Endometrial microvascular endothelial cells (primary cell): ENCODE measurements around the gene PDE9A. TPM values are rescaled to one million over a fixed set of nuclear protein-coding genes. Genes with fewer than 3 reads are reported as not detected.

Source experiments
- in situ Hi-C: cut with HindIII; loops from 2 replicates; pipeline ENCODE4 v1.10.0; 2017; ENCODE audit warnings: low sequenced_read_pairs, low pct_unique_long_range_greater_than_20kb; ENCODE audit errors: inconsistent ontology term
- total RNA-seq: library from RNA; depleted of rRNA; stranded (reverse); fragments of >200 nt; gene quantifications from one replicate; pipeline ENCODE4 v1.2.3, GENCODE V29; 2015; ENCODE audit errors: inconsistent ontology term

PDE9A gene
- total RNA-seq, 1 donor from 2014 or later, result not detected

DNA sequence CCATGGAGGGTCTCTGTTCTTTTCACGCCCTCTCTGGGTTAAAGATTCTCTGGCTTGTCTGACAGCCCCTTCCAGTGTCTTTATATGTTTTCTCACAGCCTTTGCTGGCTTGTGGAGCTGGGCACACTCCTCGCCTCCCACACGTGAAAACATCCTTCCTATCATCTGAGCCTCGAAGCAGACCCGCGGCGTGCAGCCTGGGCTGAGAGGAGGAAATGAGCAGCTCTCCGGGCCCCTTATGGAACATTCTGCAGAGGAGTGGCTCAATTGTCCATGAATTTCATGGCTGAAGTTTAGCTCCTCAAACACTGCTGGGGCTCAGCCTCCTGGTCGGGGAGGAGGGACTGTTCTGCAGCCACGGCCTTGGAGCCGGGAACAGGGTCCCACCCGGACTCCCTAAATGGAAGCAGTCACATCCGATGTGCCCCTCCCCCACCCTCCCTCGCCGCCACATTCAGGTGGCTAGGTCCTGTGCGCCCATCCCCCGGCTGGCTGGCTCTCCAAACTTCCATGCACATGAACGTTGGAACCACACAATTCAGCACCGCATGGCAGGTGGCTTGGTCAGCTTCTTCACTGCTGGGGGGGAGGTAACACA, 15.1 kb upstream of the PDE9A start:
- in situ Hi-C loops, result no loop called here

DNA sequence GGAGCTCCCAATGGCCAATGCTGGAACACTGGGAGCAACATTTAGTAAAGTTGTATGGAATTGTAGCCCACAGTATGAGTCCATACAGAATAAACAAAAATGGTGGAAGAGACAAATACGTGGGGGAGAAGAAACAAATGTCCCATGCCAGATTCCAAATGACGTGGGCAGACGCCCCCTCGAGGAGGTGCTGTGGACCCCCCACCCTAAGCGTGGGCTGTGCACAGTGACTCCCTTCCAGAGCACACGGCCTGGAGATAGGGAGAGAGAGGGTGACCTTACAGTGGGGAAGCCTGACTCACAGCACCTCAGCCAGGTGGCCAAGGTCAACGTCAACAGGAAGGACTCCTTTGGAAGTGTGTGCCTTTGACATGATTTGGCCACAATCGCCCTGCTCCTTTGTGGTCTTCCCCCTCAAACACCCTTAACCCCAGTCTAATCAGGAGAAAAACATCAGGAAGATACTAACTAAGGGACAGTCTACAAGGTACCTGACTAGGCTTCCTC, 13.7 kb upstream of the PDE9A start:
- in situ Hi-C loops, result no loop called here

DNA sequence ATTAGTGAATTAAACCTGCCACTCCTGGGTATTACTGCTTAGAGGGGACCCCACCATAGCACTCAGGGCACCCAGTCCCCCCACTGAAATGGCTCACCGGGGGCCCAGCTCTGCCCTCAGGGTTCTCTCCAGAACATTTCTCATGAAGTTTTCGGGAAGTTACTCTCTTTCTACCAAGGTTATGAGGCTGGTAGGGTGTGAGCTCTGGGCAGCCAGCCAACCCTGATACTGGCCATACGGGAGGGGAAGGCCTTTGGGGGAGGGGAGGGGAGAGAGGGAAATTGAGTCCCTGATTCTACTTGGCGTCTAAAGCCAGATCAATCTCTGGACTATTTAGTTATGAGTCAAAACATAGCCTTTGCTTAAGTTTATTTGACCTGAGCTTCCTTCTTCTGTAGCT, 12.9 kb upstream of the PDE9A start:
- in situ Hi-C loops, result no loop called here

DNA sequence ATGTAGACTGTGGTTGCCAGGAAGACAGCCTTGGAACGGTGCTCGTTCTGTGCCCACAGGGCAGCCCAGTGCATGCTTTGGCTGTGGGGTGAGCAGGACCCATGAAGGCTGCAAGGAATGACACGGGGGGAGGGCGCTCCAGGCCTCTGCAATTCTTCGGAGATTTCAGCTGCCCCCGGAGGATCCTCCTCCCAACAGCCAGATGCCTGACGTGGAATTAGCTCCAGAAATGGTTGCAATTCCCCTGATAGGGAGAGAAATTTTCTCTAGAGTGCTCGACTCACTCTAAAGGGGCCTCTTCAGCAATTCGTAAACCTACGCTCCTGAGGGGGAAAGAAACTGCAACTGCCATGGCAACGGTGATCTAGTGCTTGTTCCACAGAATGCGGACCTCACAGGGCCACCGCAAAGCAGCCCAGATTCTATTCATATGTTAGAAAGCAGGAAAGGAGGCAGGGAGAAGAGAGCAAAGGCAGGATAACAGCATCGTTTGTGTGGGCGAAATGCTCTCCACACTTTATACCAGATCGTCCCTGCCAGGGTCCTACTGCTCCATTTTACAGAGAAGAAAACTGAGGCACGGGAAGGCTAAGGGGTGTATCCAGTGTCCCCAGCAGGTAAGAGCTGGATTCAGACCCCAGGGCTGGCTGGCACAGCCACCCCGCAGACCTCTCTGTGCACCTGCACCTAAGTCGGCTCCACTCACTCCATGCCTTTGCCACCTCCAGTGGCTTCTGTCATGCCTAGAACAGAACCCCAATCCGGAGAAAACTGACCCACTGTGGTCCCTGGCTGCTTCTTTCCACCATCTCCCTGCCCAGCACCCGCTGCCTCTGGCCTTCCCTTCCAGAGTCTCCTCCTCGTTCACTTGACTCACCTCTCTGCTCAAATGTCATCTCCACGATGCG, 11.9 kb upstream of the PDE9A start:
- in situ Hi-C loops, result no loop called here

DNA sequence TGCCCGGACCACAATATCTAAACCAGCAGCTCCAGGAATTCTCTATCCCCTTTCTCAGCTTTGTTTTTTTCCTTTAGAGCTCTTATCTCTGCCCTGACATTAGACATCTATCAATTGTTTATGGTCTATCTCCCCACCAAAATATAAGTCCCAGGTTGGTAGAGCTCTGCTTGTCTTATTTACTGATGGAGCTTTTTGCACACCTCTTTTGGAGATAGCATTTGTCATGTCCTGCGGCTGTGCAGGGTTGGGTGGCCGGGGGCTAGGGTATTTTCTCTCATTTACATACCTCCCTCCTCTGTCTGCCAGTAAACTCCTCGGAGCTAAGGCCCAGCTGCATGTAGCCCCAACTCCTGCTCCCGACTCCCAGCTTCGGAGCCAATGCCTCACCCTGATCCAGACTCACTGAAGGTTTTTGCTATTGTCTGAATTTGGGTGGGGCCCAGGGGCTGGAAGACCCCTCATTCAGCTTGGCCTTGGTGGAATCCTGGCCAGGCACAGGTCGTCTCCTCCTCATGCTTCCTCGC, 11.1 kb upstream of the PDE9A start:
- in situ Hi-C loops, result no loop called here

DNA sequence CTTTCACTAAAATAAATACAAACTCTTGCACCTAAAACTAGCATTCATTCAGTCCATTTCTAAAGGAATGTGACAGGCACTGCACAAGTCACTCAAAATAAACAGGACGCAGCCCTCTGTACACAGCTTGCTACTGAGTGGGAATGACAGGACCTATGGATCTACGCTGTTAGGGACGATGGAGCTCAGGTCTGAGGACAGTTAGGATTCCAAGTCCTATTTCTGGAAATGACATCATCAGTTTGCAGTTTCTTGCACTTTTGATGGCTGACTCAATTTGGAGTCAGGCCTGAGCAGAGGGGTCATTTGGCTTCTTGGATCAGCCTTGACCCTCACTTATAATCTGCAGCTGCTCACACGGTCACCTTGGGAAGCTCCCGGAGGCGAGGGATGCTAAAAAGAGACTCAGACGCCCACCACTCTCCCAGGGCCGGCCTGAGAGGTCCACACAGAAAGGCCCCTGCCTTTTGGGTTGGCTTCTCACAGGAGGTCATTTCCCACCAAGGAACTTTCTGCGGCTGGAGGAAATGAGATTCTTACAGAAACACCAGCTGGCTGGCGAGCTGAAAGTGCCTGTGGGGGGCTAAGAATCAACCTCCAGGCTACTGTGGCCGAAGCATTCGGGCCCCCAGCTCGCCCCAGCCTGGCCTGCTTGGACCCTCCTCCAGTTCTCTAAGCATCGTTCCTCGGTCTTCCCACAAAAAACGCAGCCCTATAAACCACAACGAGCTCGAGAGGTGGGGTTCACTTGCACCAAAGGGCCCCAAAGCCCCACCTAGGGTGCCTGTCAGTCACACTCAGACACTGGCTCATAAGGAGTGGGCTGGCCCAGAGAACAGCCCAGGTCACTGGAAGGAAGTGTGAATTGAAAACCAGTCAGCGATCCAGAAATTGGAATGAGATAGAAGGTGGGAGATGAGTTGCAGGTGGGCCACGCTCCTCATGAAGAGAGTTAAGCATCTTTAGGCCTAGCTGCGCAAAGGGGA, 8.9 kb upstream of the PDE9A start:
- in situ Hi-C loops, result no loop called here

DNA sequence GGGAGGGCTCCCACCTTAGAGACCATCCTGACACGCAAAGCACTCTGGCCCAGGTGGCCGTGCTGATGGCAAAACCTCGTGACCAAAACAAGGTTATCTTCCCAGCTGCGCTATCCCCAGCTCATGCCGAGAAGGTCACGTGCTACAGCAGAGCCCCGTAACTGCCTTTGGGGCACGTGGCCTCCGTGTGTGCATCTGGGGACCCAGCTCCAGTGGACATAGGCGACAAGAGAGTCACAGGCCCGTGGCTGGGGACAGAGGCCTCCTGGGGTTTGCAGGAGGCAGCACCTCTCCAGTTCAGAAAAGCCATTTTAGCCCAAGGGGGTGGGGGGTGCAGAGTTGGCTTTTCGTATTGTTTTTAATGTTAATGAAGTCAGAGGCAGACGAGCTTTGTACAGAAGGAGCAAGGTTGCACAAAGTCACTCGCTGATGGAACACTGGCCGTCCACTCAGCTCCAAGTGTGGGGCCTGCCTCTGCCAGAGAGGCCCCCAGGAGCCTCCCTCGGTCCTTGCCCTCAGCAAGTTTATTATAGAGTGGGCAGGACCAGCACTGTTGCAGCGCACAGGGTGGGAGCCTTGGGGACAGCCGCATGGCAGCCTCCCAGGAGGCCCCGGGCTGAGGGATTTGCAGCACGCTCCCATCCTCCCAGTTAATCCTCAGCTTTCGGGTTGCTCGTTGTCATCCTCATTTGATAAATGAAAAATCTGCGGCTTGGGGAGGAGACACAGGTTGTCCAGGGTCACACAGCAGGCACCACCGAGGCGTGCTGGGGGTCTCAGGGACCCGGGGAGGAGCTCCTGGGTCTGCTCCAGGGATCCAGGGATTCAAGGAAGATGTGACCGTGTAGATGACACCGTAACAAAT, 8.0 kb upstream of the PDE9A start:
- in situ Hi-C loops, result no loop called here

DNA sequence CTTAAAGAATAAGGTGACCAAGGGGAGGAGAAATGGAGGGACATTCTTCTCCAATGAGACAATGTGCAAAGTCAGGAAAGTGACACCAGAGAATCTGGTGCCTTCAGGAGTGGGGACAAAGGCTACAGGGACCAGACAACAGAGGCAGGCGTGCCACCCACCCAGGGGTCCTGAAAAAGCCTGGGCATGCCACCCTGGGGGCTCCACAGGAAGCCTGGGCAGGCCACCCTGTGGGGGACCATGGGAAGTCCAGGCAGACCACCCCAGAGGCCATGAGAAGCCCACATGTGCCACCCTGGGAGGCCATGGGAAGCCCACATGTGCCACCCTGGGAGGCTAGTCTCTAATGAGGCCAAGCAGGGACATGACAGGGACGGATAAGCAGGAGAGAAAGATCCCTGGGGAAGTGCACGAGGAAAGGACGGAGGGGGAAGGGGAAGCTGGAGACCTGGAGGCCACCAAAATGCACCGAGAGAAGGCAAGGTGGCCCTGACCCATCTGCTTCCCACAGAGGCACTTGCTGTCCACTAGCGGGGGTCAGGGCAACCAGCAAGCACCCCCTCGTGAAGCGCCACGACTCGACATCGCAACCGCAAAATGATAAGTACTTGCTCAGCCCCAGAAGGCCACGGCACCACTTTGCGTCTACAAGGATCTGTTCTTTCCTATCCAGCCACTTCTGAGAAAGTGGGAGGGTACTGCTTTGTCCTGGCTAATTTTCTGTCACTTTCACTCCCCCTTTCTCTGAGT, 7.2 kb upstream of the PDE9A start:
- in situ Hi-C loops, result no loop called here

DNA sequence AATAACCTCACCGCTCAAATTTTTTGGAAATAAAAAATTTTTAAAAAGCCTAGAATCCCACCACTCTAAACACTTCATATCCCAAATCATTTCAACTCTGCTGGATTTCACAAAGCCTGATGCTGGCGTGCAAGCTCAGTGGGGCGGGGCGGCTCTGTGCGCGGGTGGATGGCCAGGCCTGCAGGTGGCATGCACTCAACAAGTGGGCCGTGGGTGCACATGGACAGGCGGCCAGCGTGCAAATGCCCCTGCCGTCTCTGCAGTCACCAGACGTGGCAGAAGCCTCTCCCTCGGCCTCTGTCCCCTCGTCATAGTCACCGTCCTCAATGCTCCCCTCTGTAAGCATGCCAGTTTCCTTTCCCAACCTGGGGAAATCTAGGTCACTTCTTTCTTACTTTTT, 6.6 kb upstream of the PDE9A start:
- in situ Hi-C loops, result no loop called here

DNA sequence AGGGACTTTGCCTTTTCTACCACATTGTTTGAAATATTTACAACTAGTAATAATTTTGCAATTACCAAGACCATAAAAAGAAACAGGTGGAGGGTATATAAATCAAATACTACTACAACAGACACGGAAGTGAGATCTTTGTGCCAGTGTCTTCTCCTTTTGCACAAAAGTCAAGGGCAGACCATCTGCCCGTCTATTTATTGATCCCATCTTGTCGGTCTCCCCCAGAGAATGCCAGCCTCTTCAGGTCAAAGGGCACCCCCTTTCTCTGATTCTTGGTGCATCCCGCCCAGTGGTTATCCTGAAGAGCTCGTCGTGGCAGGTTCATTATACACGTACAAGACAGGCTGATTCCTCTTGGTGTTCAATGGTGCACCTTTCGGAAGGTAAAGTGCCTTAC, 4.8 kb upstream of the PDE9A start:
- in situ Hi-C loops, result no loop called here

DNA sequence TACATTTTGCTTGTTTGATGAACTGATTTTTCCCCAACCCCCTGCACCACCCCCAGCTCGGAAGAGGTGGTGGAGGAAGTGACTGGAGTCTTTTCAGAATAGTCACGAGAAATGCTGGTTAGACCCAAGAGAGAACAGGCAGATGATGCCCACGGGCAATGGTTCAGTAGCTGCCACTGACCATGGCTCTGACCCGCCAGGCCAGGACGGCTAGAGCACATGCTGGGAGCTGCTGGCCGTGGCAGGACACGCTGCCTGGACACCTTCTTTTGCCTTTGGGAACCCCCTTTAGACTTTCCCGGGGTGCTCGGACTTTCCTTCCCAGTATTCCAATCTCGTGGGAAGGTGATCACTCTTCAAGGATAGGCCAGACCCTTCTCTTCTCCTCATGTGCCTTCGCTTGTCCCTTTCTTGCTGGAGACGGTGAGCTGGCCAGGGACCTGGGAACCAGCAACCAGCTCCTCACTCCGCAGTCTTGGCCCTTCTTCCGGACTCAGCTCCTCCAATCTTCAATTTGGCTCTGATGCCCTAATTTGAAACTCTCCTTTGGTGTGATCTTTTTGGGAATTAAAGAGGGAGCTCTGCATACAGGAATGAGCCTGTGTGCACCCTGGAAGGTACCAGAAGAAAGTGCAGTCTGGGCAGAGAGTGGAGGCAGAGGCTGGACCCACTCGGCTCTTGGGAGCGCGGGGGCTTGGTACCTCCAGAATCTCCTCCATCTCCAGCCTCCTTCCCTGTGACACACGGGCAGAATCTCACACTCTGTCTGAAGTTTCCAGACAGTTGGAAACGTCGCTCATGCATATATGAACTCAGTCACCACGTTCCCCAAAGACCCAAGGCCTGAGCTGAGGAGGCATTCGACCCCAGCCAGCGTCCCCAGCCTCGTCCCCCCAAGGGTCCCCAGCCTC, 4.0 kb upstream of the PDE9A start:
- in situ Hi-C loops, result no loop called here

DNA sequence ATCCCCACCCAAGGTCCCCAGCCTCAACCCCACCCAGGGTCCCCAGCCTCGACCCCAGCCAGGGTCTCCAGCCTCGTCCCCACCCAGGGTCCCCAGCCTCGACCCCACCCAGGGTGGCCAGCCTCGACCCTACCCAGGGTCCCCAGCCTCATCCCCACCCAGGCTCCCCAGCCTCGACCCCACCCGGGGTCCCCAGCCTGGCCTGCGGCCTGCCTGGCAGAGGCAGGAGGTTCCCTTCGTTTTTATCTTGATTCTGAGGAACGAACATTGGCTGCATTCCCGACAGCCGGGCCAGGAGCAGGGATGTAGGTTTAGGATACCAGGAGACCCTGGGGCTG, 3.4 kb upstream of the PDE9A start:
- in situ Hi-C loops, result no loop called here

DNA sequence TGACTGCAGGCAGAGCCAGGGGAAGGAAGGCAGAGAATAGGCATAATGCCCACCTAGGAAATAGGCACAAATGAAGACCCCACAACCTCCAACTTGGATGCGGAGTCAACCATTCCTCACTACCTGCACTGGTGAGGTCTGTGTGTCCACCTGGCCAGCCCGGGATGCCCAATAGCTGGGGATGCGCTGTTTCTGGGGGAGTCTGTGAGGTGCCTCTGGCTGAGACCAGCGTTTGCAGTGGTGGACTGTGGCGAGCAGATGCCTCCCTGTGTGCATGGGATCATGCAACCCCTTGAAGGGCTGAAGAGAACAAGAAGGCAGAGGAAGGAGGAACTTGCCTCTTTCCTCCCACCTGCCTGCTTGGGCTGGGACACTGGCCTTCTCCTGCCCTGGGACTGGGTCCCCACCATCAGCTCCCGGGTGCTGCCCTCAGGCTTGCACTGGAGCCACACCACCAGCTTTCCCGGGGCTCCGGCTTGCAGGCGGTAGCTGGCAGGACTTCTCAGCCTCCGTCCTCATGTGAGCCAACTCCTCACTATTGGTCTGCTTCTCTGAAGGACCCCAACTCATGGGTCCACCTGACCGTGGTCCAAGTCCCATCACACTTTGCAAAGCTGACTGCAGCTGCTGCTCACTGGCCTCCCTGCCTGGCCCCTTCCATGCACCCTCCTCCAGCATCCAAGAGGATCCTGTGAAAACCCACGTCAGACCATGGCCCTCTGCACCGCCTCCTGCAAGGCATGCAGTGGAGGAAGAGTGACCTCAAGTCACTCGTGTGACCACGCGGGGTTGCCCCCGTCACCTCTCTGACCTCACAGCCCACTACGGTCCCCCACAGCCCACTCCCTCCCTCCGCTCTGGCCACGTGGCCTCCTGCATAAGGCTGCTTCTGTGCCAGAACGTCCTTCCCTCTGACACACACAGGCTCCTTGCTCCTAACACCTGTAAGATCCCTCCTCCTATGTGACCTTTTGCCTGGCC, 2.7 kb upstream of the PDE9A start:
- in situ Hi-C loops, result no loop called here

DNA sequence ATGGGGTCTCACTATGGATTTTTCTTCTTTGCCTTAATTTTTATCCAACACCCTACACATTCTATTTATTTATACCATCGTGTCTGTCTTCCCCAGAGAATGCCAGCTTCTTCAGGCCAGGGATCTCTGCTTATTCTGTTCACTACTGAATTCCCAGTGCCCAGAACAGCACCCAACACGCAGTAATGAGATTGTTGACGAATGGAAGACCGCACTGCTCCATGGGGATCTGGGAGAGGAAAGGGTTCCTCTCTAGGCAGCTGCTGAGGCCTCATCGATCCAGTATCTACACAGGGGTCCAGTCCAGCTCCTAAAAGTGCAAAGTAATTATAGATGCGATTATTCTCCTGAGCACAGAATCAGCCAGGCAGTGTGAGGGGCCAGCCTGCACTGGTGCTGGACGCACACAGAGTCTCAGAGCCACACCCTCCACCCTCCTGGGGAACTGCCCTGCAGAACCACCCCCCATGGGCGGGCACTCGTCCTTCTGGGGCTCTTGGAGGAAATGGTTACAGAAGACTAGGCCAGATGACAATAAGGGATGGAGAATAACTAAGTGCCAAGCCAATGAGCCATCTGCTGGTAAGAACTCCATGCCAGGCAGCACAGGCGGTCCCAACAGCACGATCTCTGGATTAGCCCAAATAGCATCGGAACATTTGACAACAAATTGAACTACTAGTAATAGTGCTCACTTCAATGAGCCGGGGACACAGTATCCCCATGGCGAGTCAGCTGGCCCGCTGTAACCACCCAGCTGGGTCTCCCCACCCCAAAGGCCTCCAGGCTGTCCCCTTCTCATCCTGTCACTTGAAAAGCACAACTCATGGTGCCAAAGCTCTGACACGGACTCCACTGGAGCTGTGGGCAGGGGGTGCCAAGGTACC, 1.7 kb upstream of the PDE9A start:
- in situ Hi-C loops, result no loop called here
